Thyroid gland (tissue), 4 donors: ENCODE results near the gene TMEM219. TPM values are rescaled to one million over a fixed set of nuclear protein-coding genes. Genes with fewer than 3 reads are reported as not detected.

Experiments used
- DNase-seq, 2 donors: peaks; one replicate each; pipeline ENCODE4 v3.0.0-alpha.2; 2019
- H3K27ac ChIP-seq, 3 donors: fragments of 200-600 bp; sonication (generic); 1 replicate in 2 of 3; 2 replicates in 1 of 3; pipeline ENCODE4 v1.5.1; 2016 to 2019; ENCODE audit warnings: mild to moderate bottlenecking in 1 of 3, moderate library complexity in 1 of 3
- H3K27me3 ChIP-seq: fragments of 200-600 bp; sonication (generic); one replicate; pipeline ENCODE4 v1.5.1; 2019
- H3K36me3 ChIP-seq, 2 donors: fragments of 200-600 bp; sonication (generic); one replicate each; pipeline ENCODE4 v1.5.1; 2016 to 2019
- H3K4me1 ChIP-seq, 2 donors: fragments of 200-600 bp; sonication (generic); one replicate each; pipeline ENCODE4 v1.5.1; 2017 to 2019
- H3K4me3 ChIP-seq, 3 donors: fragments of 200-600 bp; sonication (generic); replicated peaks in 1 of 3; 1 replicate in 2 of 3; 2 replicates in 1 of 3; pipeline ENCODE4 v1.5.1; 2016; ENCODE audit warnings: mild to moderate bottlenecking in 1 of 3
- H3K9me3 ChIP-seq: fragments of 200-600 bp; sonication (generic); one replicate; pipeline ENCODE4 v1.5.1; 2017
- POLR2A ChIP-seq, 2 donors: fragments of 450-650 bp; IDR thresholded peaks; one replicate each; pipeline ENCODE4 v1.6.1; 2017; ENCODE audit warnings: antibody characterized with exemption in 2 of 2, mild to moderate bottlenecking in 2 of 2, moderate library complexity in 1 of 2
- WGBS, 2 donors: methylation state at CpG; one replicate each; pipeline ENCODE4 v1.1.5; 2017; 5-methylcytosine and 5-hydroxymethylcytosine counted together
- intact Hi-C: fragments of 100-400 bp; cut with DNase I; formaldehyde crosslinking; loops from one replicate; pipeline ENCODE4 v1.15.1; 2023
- total RNA-seq, 4 donors: library from RNA; depleted of rRNA; stranded (reverse); fragments of >200 nt; gene quantifications; one replicate each; pipeline ENCODE4 v1.2.3, GENCODE V29; 2016
- TF ChIP-seq, protein P1 (sequence below), 6 experiments: fragments of 200-600 bp in 3 of 6; fragments of 450-650 bp in 3 of 6; sonication (generic) in 3 of 6; IDR thresholded peaks; one replicate each; pipeline ENCODE4 v1.5.1; 2016 to 2019; ENCODE audit warnings: antibody characterized with exemption in 6 of 6, mild to moderate bottlenecking in 2 of 6, inconsistent platforms in 1 of 6, moderate library complexity in 1 of 6

The TMEM219 gene
- total RNA-seq, 4 donors from 2014 or later: 93.2 to 140 (median 135) TPM

DNA sequence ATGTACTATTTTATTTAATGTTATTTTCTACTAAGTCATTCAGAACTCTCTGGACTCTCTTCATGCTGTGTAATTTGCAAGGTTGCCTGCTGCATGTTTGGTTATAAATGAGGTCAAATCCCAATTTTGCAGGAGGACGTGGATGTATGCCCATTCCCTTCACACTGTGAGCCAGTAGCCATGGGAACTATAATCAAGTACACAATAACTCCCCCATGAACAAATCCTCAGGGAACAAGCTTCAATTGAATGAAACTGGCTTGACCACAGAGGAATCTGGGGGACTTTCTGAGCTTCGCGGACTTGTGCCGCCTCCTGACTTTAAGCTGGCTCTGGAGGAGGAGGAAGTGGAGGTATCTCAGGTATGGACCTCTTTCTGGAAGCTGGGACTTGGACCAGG, 21.2 kb upstream of the TMEM219 start:
- Histone ChIP-seq H3K4me3 (no peak overlapping the region), H3K9me3 (no peaks in the 10 kb centered on the region), H3K36me3 (no peaks in the 10 kb centered on the region), H3K4me1 (no peaks in the 10 kb centered on the region), H3K27ac (no peak overlapping the region), H3K27me3 (no peaks in the 10 kb centered on the region)
- WGBS, 2 donors: 69% methylated on average over 4 of the region's 4 CpGs
- intact Hi-C loops: no loop called here
- DNase-seq: no peak
- TF ChIP-seq, protein P1, sequence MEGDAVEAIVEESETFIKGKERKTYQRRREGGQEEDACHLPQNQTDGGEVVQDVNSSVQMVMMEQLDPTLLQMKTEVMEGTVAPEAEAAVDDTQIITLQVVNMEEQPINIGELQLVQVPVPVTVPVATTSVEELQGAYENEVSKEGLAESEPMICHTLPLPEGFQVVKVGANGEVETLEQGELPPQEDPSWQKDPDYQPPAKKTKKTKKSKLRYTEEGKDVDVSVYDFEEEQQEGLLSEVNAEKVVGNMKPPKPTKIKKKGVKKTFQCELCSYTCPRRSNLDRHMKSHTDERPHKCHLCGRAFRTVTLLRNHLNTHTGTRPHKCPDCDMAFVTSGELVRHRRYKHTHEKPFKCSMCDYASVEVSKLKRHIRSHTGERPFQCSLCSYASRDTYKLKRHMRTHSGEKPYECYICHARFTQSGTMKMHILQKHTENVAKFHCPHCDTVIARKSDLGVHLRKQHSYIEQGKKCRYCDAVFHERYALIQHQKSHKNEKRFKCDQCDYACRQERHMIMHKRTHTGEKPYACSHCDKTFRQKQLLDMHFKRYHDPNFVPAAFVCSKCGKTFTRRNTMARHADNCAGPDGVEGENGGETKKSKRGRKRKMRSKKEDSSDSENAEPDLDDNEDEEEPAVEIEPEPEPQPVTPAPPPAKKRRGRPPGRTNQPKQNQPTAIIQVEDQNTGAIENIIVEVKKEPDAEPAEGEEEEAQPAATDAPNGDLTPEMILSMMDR (IDR thresholded peaks at IDR 0.05): no peak
- no peak for TF ChIP-seq POLR2A (IDR thresholded peaks at IDR 0.05)

DNA sequence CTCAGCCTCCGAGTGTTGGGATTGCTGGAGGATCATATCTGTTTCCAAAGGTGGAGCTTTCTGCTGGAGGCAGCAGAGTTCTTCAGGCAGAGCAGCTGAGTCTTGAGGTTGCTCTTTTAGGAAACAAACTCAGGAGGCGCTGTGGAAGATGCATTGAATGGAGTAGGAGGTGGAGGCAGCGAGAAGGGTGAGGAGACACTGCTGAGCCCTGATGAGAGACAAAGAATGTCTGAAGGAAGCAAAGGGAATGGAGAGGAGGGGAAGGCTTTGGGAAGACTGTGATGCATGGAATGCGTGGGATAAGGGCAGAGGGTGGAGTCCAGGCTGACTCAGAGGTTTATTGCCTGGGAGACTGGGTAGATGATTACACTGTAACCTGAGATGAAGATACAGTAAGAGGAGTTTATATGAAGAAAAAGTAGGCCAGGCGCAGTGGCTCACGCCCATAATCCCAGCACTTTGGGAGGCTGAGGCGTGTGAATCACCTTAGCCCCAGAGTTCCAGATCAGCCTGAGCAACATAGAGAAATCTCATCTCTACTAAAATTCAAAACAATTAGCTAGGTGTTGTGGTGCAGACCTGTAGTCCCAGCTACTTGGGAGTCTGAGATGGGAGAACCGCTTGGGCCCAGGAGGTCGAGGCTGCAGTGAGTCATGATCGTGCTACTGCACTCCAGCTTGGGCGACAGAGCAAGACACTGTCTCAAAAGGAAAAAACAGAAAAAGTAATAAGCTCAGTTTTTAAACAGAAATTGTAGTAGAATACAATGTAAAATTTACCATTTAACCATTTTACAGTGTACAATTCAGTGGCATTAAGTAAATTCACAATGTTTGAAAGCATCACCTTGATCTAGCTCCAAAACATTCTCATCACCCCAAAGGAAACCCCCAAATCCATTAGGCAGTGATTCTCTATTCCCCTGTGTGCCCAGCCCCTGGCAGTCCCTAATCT, 17.8 kb upstream of the TMEM219 start:
- H3K4me1 ChIP-seq: no peaks in the 10 kb centered on the region
- 62 to 70% methylated on average over 11 of the region's 11 CpGs for WGBS, 2 donors
- no peaks in the 10 kb centered on the region for H3K9me3 ChIP-seq
- no peak for DNase-seq
- no peaks in the 10 kb centered on the region for H3K36me3 ChIP-seq
- intact Hi-C loops: no loop called here
- H3K4me3 ChIP-seq: no peak overlapping the region
- H3K27ac ChIP-seq: no peak overlapping the region
- TF ChIP-seq POLR2A (IDR thresholded peaks at IDR 0.05): no peak
- TF ChIP-seq, protein P1 (IDR thresholded peaks at IDR 0.05): no peak
- no peaks in the 10 kb centered on the region for H3K27me3 ChIP-seq

DNA sequence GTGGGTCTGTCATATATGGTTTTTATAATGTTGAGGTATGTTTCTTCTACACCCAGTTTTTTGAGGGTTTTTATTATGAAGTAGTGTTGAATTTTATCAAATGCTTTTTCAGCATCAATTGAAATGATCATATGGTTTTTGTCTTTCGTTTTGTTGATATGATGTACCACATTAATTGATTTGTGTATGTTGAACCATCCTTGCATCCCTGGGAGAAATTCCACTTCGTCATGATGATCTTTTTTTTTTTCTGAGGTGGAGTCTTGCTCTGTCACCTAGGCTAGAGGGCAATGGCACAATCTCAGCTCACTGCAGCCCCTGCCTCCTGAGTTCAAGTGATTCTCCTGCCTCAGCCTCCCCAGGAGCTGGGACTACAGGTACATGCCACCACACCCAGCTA, 14.0 kb upstream of the TMEM219 start:
- H3K27ac ChIP-seq: no peak overlapping the region
- no peaks in the 10 kb centered on the region for H3K4me1 ChIP-seq
- no peaks in the 10 kb centered on the region for H3K9me3 ChIP-seq
- no peaks in the 10 kb centered on the region for H3K36me3 ChIP-seq
- intact Hi-C loops: no loop called here
- TF ChIP-seq, protein P1 (IDR thresholded peaks at IDR 0.05): no peak
- TF ChIP-seq POLR2A (IDR thresholded peaks at IDR 0.05): no peak
- WGBS, 2 donors: 89 to 91% methylated on average over 2 of the region's 2 CpGs
- H3K4me3 ChIP-seq: no peak overlapping the region
- no peaks in the 10 kb centered on the region for H3K27me3 ChIP-seq
- DNase-seq: no peak

DNA sequence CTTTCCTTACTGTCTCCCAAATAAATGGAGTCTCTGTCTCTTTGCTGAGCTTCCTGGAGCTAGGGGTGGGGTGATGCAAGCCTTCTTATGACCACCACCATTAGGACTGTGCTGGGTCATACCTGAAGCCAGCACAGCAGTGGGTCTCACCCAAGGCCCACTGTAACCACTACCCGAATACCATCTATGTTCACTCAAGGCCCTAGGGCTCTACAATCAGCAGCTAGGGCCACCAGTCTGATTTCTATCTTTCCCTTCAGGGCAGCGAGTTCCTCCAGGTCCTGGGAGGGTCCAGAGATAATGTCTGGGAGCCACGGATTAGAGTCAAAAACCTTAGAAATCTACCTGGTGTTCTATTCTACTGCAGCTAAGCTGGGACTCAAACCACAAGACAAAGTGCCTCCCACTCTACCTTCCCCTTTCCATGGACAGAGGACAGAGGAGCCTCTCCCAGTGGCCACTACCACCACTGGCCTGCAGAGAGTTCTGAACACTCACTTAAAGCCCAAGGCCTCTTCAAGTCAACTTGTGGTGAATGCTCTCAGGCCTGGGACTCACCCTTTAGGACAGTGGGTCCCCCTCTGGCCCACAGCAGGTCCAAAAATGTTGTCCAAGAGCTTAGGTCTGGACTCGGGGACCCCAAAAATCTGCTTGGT, 10.9 kb upstream of the TMEM219 start:
- Histone ChIP-seq H3K9me3 (no peaks in the 10 kb centered on the region), H3K4me1 (no peaks in the 10 kb centered on the region), H3K4me3 (no peak overlapping the region), H3K27ac (no peak overlapping the region), H3K36me3 (no peaks in the 10 kb centered on the region), H3K27me3 (no peaks in the 10 kb centered on the region)
- TF ChIP-seq, protein P1 (IDR thresholded peaks at IDR 0.05): no peak
- TF ChIP-seq POLR2A (IDR thresholded peaks at IDR 0.05): no peak
- WGBS, 2 donors: 91 to 94% methylated on average over 3 to 4 of the region's 4 CpGs
- intact Hi-C loops: no loop called here
- no peak for DNase-seq
